Measurements from ENCODE around the gene CYB561A3. TPM values are rescaled to one million over a fixed set of nuclear protein-coding genes. Genes with fewer than 3 reads are reported as not detected.
"Not testable (repeated sequence)": the region's sequence is repeated elsewhere in the genome, so short reads cannot be mapped to it uniquely, and the experiment has no call there.

The CYB561A3 gene
- total RNA-seq, 1 donor from 2014 or later, result 9.9 TPM

GRCh38 chr11:61390161-61390560 is 28.5 kb upstream of the CYB561A3 start:
- Histone ChIP-seq H3K4me1 (ENCODE audit: control insufficient read depth in 3 of 3, insufficient read depth in 3 of 3, low read length in 3 of 3) (peaks cover 14 to 18% (median 15%) of the 10 kb centered on the region in 3 donors), H3K36me3 (ENCODE audit: control insufficient read depth in 3 of 3, insufficient read depth in 3 of 3, low read length in 3 of 3) (peaks cover 3 to 9% (median 5%) of the 10 kb centered on the region in 3 donors), H3K4me3 (ENCODE audit: low read length in 3 of 3) (no peak overlapping the region), H3K9me3 (ENCODE audit: control insufficient read depth in 3 of 3, low read length in 3 of 3) (no peaks in the 10 kb centered on the region), H3K27ac (ENCODE audit: low read depth, low read length) (no peak overlapping the region), H3K9ac (ENCODE audit: low read depth in 1 of 3, low read length in 3 of 3) (no peak overlapping the region), H3K27me3 (ENCODE audit: control insufficient read depth in 3 of 3, insufficient read depth in 3 of 3, low read length in 3 of 3) (no peaks in the 10 kb centered on the region)

GRCh38 chr11:61384271-61385242 is 22.9 kb upstream of the CYB561A3 start:
- no peaks in the 10 kb centered on the region for H3K27me3 ChIP-seq (ENCODE audit: control insufficient read depth in 3 of 3, insufficient read depth in 3 of 3, low read length in 3 of 3)
- H3K36me3 ChIP-seq (ENCODE audit: control insufficient read depth in 3 of 3, insufficient read depth in 3 of 3, low read length in 3 of 3), result no peaks in the 10 kb centered on the region
- H3K27ac ChIP-seq (ENCODE audit: low read depth, low read length), result no peak overlapping the region
- no peak overlapping the region for H3K9ac ChIP-seq (ENCODE audit: low read depth in 1 of 3, low read length in 3 of 3)
- no peak overlapping the region for H3K4me3 ChIP-seq (ENCODE audit: low read length in 3 of 3)
- H3K9me3 ChIP-seq (ENCODE audit: control insufficient read depth in 3 of 3, low read length in 3 of 3), result no peaks in the 10 kb centered on the region
- peaks cover 0 to 2% (median 0%) of the 10 kb centered on the region in 3 donors for H3K4me1 ChIP-seq (ENCODE audit: control insufficient read depth in 3 of 3, insufficient read depth in 3 of 3, low read length in 3 of 3)

DNA sequence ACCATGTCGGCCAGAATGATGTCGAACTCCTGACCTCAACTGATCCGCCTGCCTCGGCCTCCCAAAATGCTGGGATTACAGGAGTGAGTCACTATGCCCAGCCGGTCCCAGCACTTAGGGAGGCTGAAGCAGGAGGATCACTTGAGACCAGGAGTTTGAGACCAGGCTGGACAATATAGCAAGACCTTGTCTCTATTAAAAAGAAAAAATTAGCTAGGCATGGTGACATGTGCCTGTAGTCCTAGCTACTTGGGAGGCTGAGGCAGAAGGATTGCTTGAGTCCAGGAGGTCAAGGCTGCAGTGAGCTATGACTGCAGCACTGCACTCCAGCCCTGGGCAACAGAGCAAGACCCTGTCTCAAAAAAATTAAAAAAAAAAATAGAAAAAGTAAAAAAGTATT is 22.2 kb upstream of the CYB561A3 start:
- H3K36me3 ChIP-seq (ENCODE audit: control insufficient read depth in 3 of 3, insufficient read depth in 3 of 3, low read length in 3 of 3); H3K9me3 ChIP-seq (ENCODE audit: control insufficient read depth in 3 of 3, low read length in 3 of 3); H3K4me3 ChIP-seq (ENCODE audit: low read length in 3 of 3); H3K9ac ChIP-seq (ENCODE audit: low read depth in 1 of 3, low read length in 3 of 3); H3K27ac ChIP-seq (ENCODE audit: low read depth, low read length); H3K27me3 ChIP-seq (ENCODE audit: control insufficient read depth in 3 of 3, insufficient read depth in 3 of 3, low read length in 3 of 3); H3K4me1 ChIP-seq (ENCODE audit: control insufficient read depth in 3 of 3, insufficient read depth in 3 of 3, low read length in 3 of 3): not testable (repeated sequence)

DNA sequence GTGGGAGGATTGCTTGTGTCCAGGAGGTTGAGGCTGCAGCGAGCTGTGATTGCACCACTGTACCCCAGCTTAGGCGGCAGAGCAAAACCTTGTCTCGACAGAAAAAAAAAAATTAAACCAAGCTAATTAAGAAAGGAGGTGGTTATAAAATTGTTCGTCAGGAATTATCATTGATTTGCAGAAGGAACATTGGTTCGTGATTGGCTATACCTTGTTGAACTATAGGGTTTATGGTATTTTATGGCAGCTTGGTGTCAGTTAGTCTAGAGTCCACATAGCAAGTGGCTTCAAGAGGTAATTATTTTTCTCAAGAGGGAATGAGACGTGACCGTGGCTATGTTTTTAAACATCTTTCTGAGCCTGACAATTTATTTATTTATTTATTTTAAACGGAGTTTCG is 19.2 kb upstream of the CYB561A3 start:
- H3K4me3 ChIP-seq (ENCODE audit: low read length in 3 of 3), result no peak overlapping the region
- H3K27ac ChIP-seq (ENCODE audit: low read depth, low read length), result no peak overlapping the region
- peaks cover 0 to 5% (median 2%) of the 10 kb centered on the region in 3 donors for H3K4me1 ChIP-seq (ENCODE audit: control insufficient read depth in 3 of 3, insufficient read depth in 3 of 3, low read length in 3 of 3)
- no peaks in the 10 kb centered on the region for H3K27me3 ChIP-seq (ENCODE audit: control insufficient read depth in 3 of 3, insufficient read depth in 3 of 3, low read length in 3 of 3)
- no peaks in the 10 kb centered on the region for H3K9me3 ChIP-seq (ENCODE audit: control insufficient read depth in 3 of 3, low read length in 3 of 3)
- no peak overlapping the region for H3K9ac ChIP-seq (ENCODE audit: low read depth in 1 of 3, low read length in 3 of 3)
- H3K36me3 ChIP-seq (ENCODE audit: control insufficient read depth in 3 of 3, insufficient read depth in 3 of 3, low read length in 3 of 3), result no peaks in the 10 kb centered on the region

DNA sequence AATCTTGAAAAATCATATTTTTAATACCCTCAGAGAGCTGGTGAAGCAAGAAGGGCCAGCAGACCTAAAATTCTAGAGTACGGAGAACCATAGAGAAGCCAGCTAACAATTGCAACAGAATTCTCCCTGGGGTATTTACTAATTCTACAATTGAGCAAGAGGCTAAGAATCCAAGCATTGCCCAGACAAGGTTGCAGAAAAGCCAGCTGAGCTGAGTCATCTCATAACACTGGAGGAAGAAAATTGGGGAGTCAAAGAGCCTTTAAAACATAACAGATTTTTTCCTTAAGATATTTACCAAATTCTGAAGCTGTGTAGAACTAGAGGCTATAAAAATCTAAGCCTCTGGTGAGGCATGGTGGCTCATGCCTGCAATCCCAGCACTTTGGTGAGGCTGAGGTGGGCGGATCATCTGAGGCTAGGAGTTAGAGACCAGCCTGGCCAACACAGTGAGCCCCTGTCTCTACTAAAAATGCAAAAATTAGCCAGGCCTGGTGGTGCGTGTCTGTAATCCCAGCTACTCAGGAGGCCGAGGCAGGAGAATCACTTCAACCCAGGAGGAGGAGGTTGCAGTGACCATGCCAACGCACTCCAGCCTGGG is 17.1 kb upstream of the CYB561A3 start:
- H3K27ac ChIP-seq (ENCODE audit: low read depth, low read length), result no peak overlapping the region
- peaks cover 0 to 11% (median 0%) of the 10 kb centered on the region in 3 donors for H3K4me1 ChIP-seq (ENCODE audit: control insufficient read depth in 3 of 3, insufficient read depth in 3 of 3, low read length in 3 of 3)
- H3K9me3 ChIP-seq (ENCODE audit: control insufficient read depth in 3 of 3, low read length in 3 of 3), result no peaks in the 10 kb centered on the region
- H3K4me3 ChIP-seq (ENCODE audit: low read length in 3 of 3), result no peak overlapping the region
- H3K9ac ChIP-seq (ENCODE audit: low read depth in 1 of 3, low read length in 3 of 3), result no peak overlapping the region
- no peaks in the 10 kb centered on the region for H3K27me3 ChIP-seq (ENCODE audit: control insufficient read depth in 3 of 3, insufficient read depth in 3 of 3, low read length in 3 of 3)
- H3K36me3 ChIP-seq (ENCODE audit: control insufficient read depth in 3 of 3, insufficient read depth in 3 of 3, low read length in 3 of 3), result no peaks in the 10 kb centered on the region

GRCh38 chr11:61377461-61378160 is 15.9 kb upstream of the CYB561A3 start:
- Histone ChIP-seq H3K36me3 (ENCODE audit: control insufficient read depth in 3 of 3, insufficient read depth in 3 of 3, low read length in 3 of 3) (peaks cover 0 to 2% (median 0%) of the 10 kb centered on the region in 3 donors), H3K4me1 (ENCODE audit: control insufficient read depth in 3 of 3, insufficient read depth in 3 of 3, low read length in 3 of 3) (peaks cover 0 to 11% (median 0%) of the 10 kb centered on the region in 3 donors), H3K9me3 (ENCODE audit: control insufficient read depth in 3 of 3, low read length in 3 of 3) (no peaks in the 10 kb centered on the region), H3K4me3 (ENCODE audit: low read length in 3 of 3) (no peak overlapping the region), H3K27me3 (ENCODE audit: control insufficient read depth in 3 of 3, insufficient read depth in 3 of 3, low read length in 3 of 3) (no peaks in the 10 kb centered on the region), H3K27ac (ENCODE audit: low read depth, low read length) (no peak overlapping the region), H3K9ac (ENCODE audit: low read depth in 1 of 3, low read length in 3 of 3) (no peak overlapping the region)

- Histone ChIP-seq H3K4me3 (ENCODE audit: low read length in 3 of 3) (no peak overlapping the region), H3K36me3 (ENCODE audit: control insufficient read depth in 3 of 3, insufficient read depth in 3 of 3, low read length in 3 of 3) (peaks cover 0 to 3% (median 0%) of the 10 kb centered on the region in 3 donors), H3K27ac (ENCODE audit: low read depth, low read length) (no peak overlapping the region), H3K27me3 (ENCODE audit: control insufficient read depth in 3 of 3, insufficient read depth in 3 of 3, low read length in 3 of 3) (no peaks in the 10 kb centered on the region), H3K9ac (ENCODE audit: low read depth in 1 of 3, low read length in 3 of 3) (peak overlapping the region in 1 of 3 donors; percentile 8), H3K9me3 (ENCODE audit: control insufficient read depth in 3 of 3, low read length in 3 of 3) (no peaks in the 10 kb centered on the region), H3K4me1 (ENCODE audit: control insufficient read depth in 3 of 3, insufficient read depth in 3 of 3, low read length in 3 of 3) (peaks cover 0 to 11% (median 0%) of the 10 kb centered on the region in 3 donors)
These were observed 14.1 kb upstream of the CYB561A3 start for GRCh38 chr11:61375761-61376108.

DNA sequence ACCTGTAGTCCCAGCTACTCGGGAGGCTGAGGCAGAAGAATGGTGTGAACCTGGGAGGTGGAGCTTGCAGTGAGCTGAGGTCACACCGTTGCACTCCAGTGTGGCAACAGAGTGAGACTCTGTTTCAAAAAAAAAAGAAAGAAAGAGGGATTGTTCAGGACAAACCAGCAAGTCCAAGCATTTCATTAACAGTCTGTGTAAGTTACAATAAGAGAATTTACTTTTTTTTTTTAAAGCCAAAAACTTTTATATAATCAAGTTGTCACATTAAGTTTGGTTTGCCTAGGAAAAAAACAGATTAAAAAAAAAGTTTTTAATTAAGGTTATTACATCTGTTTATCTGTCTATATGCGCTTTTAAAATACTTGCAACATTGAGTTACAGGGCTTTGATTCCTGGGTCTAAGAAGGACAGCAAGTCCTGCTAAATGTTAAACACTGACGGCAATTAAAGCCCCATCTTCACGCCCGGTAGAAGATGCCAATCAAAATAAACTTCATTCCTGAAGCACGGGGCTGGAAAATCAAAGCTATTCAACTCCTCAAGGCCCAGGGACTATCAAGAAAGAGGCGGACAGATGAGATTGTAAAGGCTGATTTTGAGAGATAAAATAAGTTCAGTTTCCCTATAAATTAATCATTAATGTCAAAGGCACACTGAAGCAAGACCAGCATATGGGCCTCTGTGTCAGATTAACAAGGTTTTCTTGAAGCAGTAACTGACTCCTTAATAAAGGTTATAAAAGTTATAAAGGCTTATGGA is 11.2 kb upstream of the CYB561A3 start:
- no peaks in the 10 kb centered on the region for H3K27me3 ChIP-seq (ENCODE audit: control insufficient read depth in 3 of 3, insufficient read depth in 3 of 3, low read length in 3 of 3)
- H3K9me3 ChIP-seq (ENCODE audit: control insufficient read depth in 3 of 3, low read length in 3 of 3), result no peaks in the 10 kb centered on the region
- H3K4me1 ChIP-seq (ENCODE audit: control insufficient read depth in 3 of 3, insufficient read depth in 3 of 3, low read length in 3 of 3), result peaks cover 0 to 17% (median 13%) of the 10 kb centered on the region in 3 donors
- H3K4me3 ChIP-seq (ENCODE audit: low read length in 3 of 3), result no peak overlapping the region
- H3K27ac ChIP-seq (ENCODE audit: low read depth, low read length), result no peak overlapping the region
- peaks cover 21 to 27% (median 27%) of the 10 kb centered on the region in 3 donors for H3K36me3 ChIP-seq (ENCODE audit: control insufficient read depth in 3 of 3, insufficient read depth in 3 of 3, low read length in 3 of 3)
- H3K9ac ChIP-seq (ENCODE audit: low read depth in 1 of 3, low read length in 3 of 3), result no peak overlapping the region

DNA sequence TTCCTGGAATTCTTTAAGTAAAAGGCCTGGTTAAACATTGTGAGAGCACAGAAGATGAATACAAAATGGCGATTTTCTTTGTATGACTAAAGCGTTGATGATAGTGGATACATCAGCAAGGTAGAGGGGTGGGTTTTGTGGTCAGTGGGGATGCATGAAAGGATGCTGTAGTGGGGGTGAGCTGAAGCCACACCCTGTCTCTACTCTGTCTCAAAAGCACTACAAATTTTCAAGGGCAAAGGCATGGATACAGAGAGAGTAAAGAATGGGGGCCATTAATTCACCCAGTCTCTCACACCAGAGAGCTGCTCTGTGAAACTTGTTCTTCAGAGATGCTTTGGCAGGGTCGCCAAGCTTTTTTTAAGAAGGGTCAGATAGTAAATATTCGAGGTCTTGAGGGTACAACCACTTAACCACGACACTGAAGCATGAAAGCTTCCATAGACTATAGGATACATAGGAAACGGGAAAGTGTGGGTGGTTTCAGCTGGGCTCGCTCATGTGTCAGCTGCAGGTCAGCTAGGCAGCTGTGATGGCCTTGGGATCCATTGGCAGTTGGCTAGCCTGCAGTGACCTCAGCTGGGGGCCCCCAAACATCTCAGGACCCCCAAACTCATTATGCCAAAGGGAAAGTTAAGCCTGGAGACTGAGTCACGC is 8.8 kb upstream of the CYB561A3 start:
- Histone ChIP-seq H3K9ac (ENCODE audit: low read depth in 1 of 3, low read length in 3 of 3) (no peak overlapping the region), H3K4me3 (ENCODE audit: low read length in 3 of 3) (no peak overlapping the region), H3K27ac (ENCODE audit: low read depth, low read length) (no peak overlapping the region), H3K4me1 (ENCODE audit: control insufficient read depth in 3 of 3, insufficient read depth in 3 of 3, low read length in 3 of 3) (peaks cover 0 to 17% (median 9%) of the 10 kb centered on the region in 3 donors), H3K27me3 (ENCODE audit: control insufficient read depth in 3 of 3, insufficient read depth in 3 of 3, low read length in 3 of 3) (no peaks in the 10 kb centered on the region), H3K36me3 (ENCODE audit: control insufficient read depth in 3 of 3, insufficient read depth in 3 of 3, low read length in 3 of 3) (peaks cover 37 to 48% (median 46%) of the 10 kb centered on the region in 3 donors), H3K9me3 (ENCODE audit: control insufficient read depth in 3 of 3, low read length in 3 of 3) (no peaks in the 10 kb centered on the region)

Measured in skeletal muscle tissue (tissue), 4 donors.